Measurements from ENCODE around the gene UBE2E2. TPM values are rescaled to one million over a fixed set of nuclear protein-coding genes. Genes with fewer than 3 reads are reported as not detected.

UBE2E2 gene
- total RNA-seq, 2 experiments from 2014 or later, result 16.5 to 23.2 TPM

- intact Hi-C loops (cut with micrococcal nuclease), result no loop called here
- Mint-ChIP-seq H3K27ac (no peak overlapping the region), H3K27me3 (no peaks in the 10 kb centered on the region), H3K4me1 (ENCODE audit: low read depth) (no peaks in the 10 kb centered on the region), H3K4me3 (no peak overlapping the region), H3K9me3 (peaks cover 6% of the 10 kb centered on the region), H3K36me3 (ENCODE audit: low read depth) (peaks cover 9% of the 10 kb centered on the region)
- POLR2A ChIA-PET, result no interaction called here
- DNase-seq, result no peak
- CTCF ChIA-PET, result no interaction called here
- TF ChIP-seq, protein P1, sequence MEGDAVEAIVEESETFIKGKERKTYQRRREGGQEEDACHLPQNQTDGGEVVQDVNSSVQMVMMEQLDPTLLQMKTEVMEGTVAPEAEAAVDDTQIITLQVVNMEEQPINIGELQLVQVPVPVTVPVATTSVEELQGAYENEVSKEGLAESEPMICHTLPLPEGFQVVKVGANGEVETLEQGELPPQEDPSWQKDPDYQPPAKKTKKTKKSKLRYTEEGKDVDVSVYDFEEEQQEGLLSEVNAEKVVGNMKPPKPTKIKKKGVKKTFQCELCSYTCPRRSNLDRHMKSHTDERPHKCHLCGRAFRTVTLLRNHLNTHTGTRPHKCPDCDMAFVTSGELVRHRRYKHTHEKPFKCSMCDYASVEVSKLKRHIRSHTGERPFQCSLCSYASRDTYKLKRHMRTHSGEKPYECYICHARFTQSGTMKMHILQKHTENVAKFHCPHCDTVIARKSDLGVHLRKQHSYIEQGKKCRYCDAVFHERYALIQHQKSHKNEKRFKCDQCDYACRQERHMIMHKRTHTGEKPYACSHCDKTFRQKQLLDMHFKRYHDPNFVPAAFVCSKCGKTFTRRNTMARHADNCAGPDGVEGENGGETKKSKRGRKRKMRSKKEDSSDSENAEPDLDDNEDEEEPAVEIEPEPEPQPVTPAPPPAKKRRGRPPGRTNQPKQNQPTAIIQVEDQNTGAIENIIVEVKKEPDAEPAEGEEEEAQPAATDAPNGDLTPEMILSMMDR (IDR thresholded peaks at IDR 0.05), result no peak
- ATAC-seq, result no peak
These were observed 392.0 kb downstream of the UBE2E2 start for GRCh38 chr3:23594894-23595670.

GRCh38 chr3:23595851-23596250 lies 392.7 kb downstream of the UBE2E2 start:
- intact Hi-C loops (cut with micrococcal nuclease), result no loop called here
- ChIA-PET CTCF (no interaction called here), POLR2A (no interaction called here)
- no peak for DNase-seq
- ATAC-seq, result no peak
- Mint-ChIP-seq H3K27ac (no peak overlapping the region), H3K9me3 (peaks cover 6% of the 10 kb centered on the region), H3K27me3 (no peaks in the 10 kb centered on the region), H3K4me1 (ENCODE audit: low read depth) (no peaks in the 10 kb centered on the region), H3K36me3 (ENCODE audit: low read depth) (peaks cover 9% of the 10 kb centered on the region), H3K4me3 (no peak overlapping the region)
- TF ChIP-seq, protein P1 (IDR thresholded peaks at IDR 0.05), result no peak

GRCh38 chr3:23600167-23600871 lies 397.2 kb downstream of the UBE2E2 start:
- Mint-ChIP-seq H3K9me3 (peaks cover 6% of the 10 kb centered on the region), H3K27ac (no peak overlapping the region), H3K27me3 (no peaks in the 10 kb centered on the region), H3K4me3 (no peak overlapping the region), H3K4me1 (ENCODE audit: low read depth) (no peaks in the 10 kb centered on the region), H3K36me3 (ENCODE audit: low read depth) (peaks cover 7% of the 10 kb centered on the region)
- ChIA-PET POLR2A (no interaction called here), CTCF (no interaction called here)
- intact Hi-C loops (cut with micrococcal nuclease), result no loop called here
- ATAC-seq (no peak), DNase-seq (no peak)
- TF ChIP-seq, protein P1 (IDR thresholded peaks at IDR 0.05), result no peak

DNA sequence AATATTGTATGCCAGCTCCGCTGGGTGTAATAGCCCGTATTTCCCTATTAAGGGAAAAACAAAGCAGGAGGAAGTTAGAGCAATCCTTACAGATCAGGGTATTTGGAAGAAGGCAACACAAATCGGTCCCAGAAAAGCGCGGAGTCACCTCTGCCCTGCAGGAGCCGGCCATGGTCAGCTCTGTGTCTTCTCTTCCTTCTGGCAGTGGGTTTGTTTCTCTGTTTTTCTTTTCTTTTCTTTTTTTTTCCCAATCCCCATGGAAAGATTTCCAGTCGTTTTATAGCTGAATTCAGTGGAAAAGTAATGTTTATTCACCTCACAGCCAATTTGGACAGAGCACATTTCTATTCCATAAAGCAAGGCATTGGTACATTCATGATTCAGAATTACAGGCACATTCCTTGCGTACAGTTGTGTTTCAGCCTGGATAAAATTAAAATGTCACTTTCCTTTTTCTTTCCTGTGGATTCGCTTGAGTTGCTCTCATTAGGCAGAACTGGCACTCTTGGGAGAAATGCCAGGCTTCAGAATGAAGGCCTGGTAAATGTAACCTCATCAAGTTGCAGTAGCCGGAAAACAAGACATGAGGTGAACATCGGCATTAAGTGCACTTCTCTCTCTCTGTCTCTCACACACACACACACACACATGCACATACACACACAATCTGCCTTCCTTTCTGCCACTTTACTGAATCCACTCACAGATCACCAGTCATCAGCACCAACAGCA lies 398.1 kb downstream of the UBE2E2 start:
- TF ChIP-seq, protein P1 (IDR thresholded peaks at IDR 0.05), result no peak
- Mint-ChIP-seq H3K36me3 (ENCODE audit: low read depth) (peaks cover 7% of the 10 kb centered on the region), H3K27ac (no peak overlapping the region), H3K9me3 (peaks cover 5% of the 10 kb centered on the region), H3K27me3 (no peaks in the 10 kb centered on the region), H3K4me3 (no peak overlapping the region), H3K4me1 (ENCODE audit: low read depth) (no peaks in the 10 kb centered on the region)
- ATAC-seq (no peak), DNase-seq (no peak)
- intact Hi-C loops (cut with micrococcal nuclease), result no loop called here
- ChIA-PET POLR2A (no interaction called here), CTCF (no interaction called here)
